Cardiac muscle cell (in vitro differentiated cells and primary cell): ENCODE data around the gene SOCS7. TPM values are rescaled to one million over a fixed set of nuclear protein-coding genes. Genes with fewer than 3 reads are reported as not detected.

Experiments used
- DNase-seq, 2 donors: peaks; one replicate each; pipeline versions ENCODE4 v3.0.0 to v3.0.0-alpha.2; 2010 to 2017; ENCODE audit warnings: low read depth in 1 of 2, low spot score in 1 of 2
- H3K27ac ChIP-seq: fragments of 200-600 bp; sonication (generic); 2 replicates; pipeline ENCODE4 v1.5.1; 2016
- H3K27me3 ChIP-seq: fragments of 200-600 bp; sonication (generic); 2 replicates; pipeline ENCODE4 v1.6.0; 2016; ENCODE audit warnings: control low read depth
- H3K36me3 ChIP-seq: fragments of 200-600 bp; sonication (generic); 2 replicates; pipeline ENCODE4 v1.5.1; 2016; ENCODE audit warnings: control low read depth
- H3K4me1 ChIP-seq: fragments of 200-600 bp; sonication (generic); 2 replicates; pipeline ENCODE4 v1.8.1; 2017; ENCODE audit warnings: low read depth, mild to moderate bottlenecking, mixed run types
- H3K4me3 ChIP-seq: fragments of 200-600 bp; sonication (generic); 2 replicates; pipeline ENCODE4 v1.5.1; 2016; ENCODE audit warnings: mild to moderate bottlenecking
- H3K9me3 ChIP-seq: fragments of 200-600 bp; sonication (generic); 2 replicates; pipeline ENCODE4 v1.5.1; 2017; ENCODE audit warnings: low read depth, mild to moderate bottlenecking, control low read depth
- polyA plus RNA-seq: library from polyadenylated mRNA; unstranded; fragments of >200 nt; fragmentation: Nextera tagmentation; extraction: Ambion mirVana; gene quantifications from 2 replicates; pipeline ENCODE4 v1.2.1, GENCODE V29; 2016
- total RNA-seq: library from RNA; depleted of rRNA; stranded (reverse); fragments of >200 nt; gene quantifications from 2 replicates; pipeline ENCODE4 v1.2.3, GENCODE V29; 2016
- TF ChIP-seq, protein P1 (sequence below): IDR thresholded peaks from 2 replicates; pipeline ENCODE4 v1.5.1; 2012; ENCODE audit warnings: low read depth, mild to moderate bottlenecking, low read length

Gene SOCS7
- total and polyA plus RNA-seq, 2 experiments from 2014 or later, result 2.8 to 18.7 TPM

DNA sequence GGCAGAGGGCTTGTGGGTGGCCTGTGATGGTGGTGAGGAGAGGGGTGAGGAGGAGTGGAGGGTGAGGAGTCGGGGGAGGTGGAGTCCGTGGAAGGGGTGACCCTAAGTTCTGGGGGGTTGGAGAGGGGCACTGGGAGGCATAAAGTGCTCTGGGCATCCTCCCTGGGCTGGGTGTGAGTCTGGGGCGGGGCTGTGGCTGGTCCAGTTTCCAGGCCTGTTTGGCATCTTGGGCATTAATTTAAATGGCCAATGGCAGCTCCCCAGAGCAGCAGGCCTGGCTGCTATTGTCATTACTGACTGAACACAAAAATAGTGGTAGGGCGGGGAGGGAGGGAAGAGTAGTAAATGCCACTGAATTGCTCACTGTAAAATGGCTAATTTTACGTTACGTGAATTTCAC, 68.9 kb downstream of the SOCS7 start:
- H3K4me1 ChIP-seq, result peaks cover 16% of the 10 kb centered on the region
- H3K36me3 ChIP-seq, result no peaks in the 10 kb centered on the region
- H3K9me3 ChIP-seq, result no peaks in the 10 kb centered on the region
- no peak overlapping the region for H3K27ac ChIP-seq
- DNase-seq, result no peak
- H3K4me3 ChIP-seq, result no peak overlapping the region
- H3K27me3 ChIP-seq, result peaks cover 28% of the 10 kb centered on the region
- TF ChIP-seq, protein P1, sequence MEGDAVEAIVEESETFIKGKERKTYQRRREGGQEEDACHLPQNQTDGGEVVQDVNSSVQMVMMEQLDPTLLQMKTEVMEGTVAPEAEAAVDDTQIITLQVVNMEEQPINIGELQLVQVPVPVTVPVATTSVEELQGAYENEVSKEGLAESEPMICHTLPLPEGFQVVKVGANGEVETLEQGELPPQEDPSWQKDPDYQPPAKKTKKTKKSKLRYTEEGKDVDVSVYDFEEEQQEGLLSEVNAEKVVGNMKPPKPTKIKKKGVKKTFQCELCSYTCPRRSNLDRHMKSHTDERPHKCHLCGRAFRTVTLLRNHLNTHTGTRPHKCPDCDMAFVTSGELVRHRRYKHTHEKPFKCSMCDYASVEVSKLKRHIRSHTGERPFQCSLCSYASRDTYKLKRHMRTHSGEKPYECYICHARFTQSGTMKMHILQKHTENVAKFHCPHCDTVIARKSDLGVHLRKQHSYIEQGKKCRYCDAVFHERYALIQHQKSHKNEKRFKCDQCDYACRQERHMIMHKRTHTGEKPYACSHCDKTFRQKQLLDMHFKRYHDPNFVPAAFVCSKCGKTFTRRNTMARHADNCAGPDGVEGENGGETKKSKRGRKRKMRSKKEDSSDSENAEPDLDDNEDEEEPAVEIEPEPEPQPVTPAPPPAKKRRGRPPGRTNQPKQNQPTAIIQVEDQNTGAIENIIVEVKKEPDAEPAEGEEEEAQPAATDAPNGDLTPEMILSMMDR, result no peak

DNA sequence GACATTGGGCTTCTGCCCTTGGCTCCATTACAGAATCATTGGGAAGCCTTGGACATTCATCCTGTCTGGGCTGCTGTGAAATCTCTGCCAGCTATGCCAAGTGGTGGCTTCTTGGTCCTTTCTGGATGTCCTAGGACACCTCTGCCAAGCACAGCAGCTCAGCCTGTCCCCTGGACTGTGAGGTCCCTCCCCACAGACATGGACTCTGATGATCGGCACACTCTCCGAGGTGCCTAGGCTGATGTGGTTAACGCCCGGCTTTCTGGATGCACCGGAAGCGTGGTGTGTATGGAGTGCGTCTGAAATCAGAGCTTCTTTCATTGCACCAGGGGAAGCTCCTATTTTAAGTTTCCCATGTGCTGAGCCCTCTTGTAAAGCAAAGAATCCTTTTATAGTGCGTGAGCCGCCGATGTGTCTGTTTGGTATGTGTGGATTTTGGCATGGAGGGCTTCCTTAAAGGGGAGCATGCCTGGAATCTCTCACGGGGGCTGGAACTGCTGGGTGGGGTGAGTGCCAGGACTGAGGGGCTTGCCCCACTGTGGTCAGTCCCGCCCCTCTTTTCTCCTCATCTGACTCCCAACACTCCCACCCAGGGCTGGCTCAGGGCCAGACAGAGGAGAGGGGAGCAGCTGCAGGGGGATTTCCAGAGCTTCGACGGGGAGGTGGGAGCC, 69.7 kb downstream of the SOCS7 start:
- H3K4me1 ChIP-seq, result peaks cover 12% of the 10 kb centered on the region
- TF ChIP-seq, protein P1, result no peak
- no peak overlapping the region for H3K4me3 ChIP-seq
- H3K36me3 ChIP-seq, result no peaks in the 10 kb centered on the region
- H3K27ac ChIP-seq, result peak overlapping the region; percentile 44
- peaks cover 28% of the 10 kb centered on the region for H3K27me3 ChIP-seq
- no peaks in the 10 kb centered on the region for H3K9me3 ChIP-seq
- DNase-seq, result peak; percentile 64 to 76

DNA sequence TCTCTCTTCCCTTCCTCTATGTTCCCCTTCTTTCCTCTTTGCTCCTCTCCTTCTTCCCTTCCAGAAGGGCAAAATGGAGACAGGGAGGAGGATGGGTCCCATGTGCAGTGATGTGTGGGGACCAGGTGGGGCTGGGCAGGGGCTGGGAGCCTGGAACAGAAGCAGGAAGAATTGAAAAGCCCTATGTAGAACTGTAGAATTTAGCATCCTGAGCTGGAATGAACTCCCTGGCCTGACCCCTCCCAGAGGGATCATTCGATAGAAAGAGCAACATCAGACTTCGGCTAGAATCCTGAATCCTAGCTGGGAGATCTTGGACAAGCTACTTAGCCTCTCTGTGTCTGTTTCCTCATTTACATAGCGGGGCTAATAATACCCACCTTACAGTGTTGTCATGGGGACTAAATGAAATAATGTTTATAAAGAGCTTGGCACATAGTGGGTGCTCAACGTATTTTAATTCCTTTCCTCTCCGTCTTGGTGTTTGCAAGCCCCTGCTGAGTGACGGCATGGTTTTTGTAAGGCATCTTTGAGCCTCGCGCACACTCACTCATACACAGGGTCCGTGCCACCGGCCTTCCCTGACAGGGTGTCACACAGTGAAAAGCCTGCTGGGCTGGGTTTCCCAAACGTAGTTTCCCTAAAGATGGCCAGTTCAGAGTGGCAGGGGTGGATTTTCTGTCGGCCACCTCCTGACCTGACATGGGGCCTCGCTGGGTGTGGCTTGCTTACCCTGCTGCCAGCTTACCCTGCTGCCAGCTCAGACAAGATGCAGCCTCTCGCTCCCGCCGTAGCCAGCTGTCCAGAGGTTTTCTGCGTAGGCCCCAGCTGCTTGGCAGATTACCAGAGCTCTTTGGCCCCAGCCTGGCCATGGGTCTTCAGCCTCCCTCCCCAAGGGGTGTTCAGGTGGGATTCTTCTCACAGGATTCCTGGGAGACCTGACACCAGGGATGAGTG, 70.5 kb downstream of the SOCS7 start:
- H3K9me3 ChIP-seq, result no peaks in the 10 kb centered on the region
- H3K4me3 ChIP-seq, result no peak overlapping the region
- TF ChIP-seq, protein P1, result no peak
- H3K27ac ChIP-seq, result no peak overlapping the region
- H3K4me1 ChIP-seq, result peaks cover 16% of the 10 kb centered on the region
- peaks cover 28% of the 10 kb centered on the region for H3K27me3 ChIP-seq
- H3K36me3 ChIP-seq, result no peaks in the 10 kb centered on the region
- DNase-seq, result no peak

DNA sequence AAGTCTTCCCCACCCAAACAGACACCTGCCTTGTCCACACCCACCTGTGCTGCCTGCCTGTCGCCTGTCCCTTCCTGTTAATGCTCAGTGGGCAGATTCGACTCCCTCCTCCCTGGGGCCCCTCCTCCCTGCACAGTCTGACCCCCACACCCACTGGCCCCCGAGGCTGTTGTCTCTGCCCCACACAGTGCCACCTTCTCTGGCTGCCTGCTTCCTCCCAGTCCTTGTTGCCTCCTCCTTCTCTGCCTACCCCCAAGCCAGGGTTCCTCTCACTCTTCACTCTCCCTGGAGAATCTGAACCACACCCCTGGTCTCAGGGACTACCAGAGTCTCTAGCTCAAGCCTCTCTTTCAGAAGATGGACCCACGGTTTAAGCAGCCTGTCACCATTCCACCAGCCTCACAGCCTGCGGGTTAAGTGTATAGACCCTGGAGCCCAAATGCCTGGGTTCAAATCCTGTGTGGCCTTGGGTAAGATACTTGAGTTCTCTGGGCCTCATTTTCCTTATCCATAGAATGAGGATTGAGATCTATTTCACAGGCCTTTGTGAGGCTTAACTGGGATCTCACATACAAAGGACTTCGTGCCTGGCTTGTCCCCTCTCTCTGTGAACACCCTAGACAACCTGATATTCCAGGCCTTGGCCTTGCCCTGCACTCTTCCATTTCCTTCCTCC, 72.8 kb downstream of the SOCS7 start:
- no peaks in the 10 kb centered on the region for H3K9me3 ChIP-seq
- no peak overlapping the region for H3K27ac ChIP-seq
- peaks cover 23% of the 10 kb centered on the region for H3K4me1 ChIP-seq
- H3K27me3 ChIP-seq, result peaks cover 11% of the 10 kb centered on the region
- DNase-seq, result no peak
- no peaks in the 10 kb centered on the region for H3K36me3 ChIP-seq
- TF ChIP-seq, protein P1, result no peak
- H3K4me3 ChIP-seq, result no peak overlapping the region

DNA sequence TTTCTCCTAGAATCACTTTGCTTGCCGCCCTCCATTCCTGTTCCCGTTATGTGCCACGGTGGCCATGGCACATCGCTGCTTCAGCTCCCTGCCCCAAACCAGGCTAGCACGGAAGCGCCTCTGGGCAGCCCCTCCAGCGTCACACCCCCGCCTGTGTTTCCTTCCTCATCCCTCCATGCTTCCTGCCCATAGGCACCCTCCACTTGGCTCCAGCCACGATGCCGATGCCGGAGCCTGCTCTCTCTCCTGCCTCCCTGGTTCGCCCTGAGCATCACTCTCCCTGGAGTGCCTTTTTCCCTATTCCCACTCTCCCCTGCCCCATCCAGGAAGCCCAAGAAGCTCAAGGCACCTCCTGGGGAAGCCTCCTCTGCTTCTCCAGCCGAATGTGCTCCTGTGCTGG, 73.4 kb downstream of the SOCS7 start:
- DNase-seq, result no peak
- TF ChIP-seq, protein P1, result no peak
- peaks cover 5% of the 10 kb centered on the region for H3K27me3 ChIP-seq
- H3K36me3 ChIP-seq, result no peaks in the 10 kb centered on the region
- H3K27ac ChIP-seq, result no peak overlapping the region
- no peak overlapping the region for H3K4me3 ChIP-seq
- no peaks in the 10 kb centered on the region for H3K9me3 ChIP-seq
- peaks cover 23% of the 10 kb centered on the region for H3K4me1 ChIP-seq
